SU-DHL-6 (cell line): ENCODE data around the gene CORT.

Experiments
- H2AFZ ChIP-seq: fragments of 200-600 bp; sonication (generic); 2 replicates; pipeline ENCODE4 v1.6.1; 2014; ENCODE audit warnings: low read depth, mild to moderate bottlenecking, moderate library complexity, mixed read lengths, antibody characterized with exemption, low read length; ENCODE audit not compliant: severe bottlenecking
- H3F3A ChIP-seq: fragments of 200-600 bp; shearing (Covaris generic); 2 replicates; pipeline ENCODE4 v1.6.0; 2016; ENCODE audit warnings: antibody characterized with exemption, mild to moderate bottlenecking; ENCODE audit not compliant: insufficient read depth
- H3K27ac ChIP-seq: fragments of 200-600 bp; sonication (generic); 2 replicates; pipeline ENCODE4 v1.5.1; 2016; ENCODE audit warnings: low read depth, mild to moderate bottlenecking, low read length, moderate library complexity, mixed read lengths
- H3K27me3 ChIP-seq: fragments of 200-600 bp; sonication (generic), shearing (Covaris generic); 2 replicates; pipeline ENCODE4 v1.6.0; 2014; ENCODE audit warnings: mild to moderate bottlenecking, low read length
- H3K36me3 ChIP-seq: fragments of 200-600 bp; sonication (generic); 2 replicates; pipeline ENCODE4 v1.6.1; 2014; ENCODE audit warnings: mild to moderate bottlenecking, low read length, mixed read lengths
- H3K4me2 ChIP-seq: fragments of 300-600, 200-600 bp; shearing (Covaris generic), sonication (generic); 2 replicates; pipeline ENCODE4 v1.6.0; 2014; ENCODE audit warnings: low read length, low read depth, mild to moderate bottlenecking; ENCODE audit not compliant: poor library complexity, severe bottlenecking
- H3K4me3 ChIP-seq: fragments of 200-600 bp; sonication (generic); 2 replicates; pipeline ENCODE4 v1.5.1; 2014; ENCODE audit warnings: antibody characterized with exemption, low read length, mild to moderate bottlenecking, mixed read lengths; ENCODE audit not compliant: insufficient read depth, poor library complexity, severe bottlenecking
- H3K79me2 ChIP-seq: fragments of 200-600 bp; sonication (generic); 2 replicates; pipeline ENCODE4 v1.6.1; 2014; ENCODE audit warnings: mild to moderate bottlenecking, low read length, moderate library complexity; ENCODE audit not compliant: insufficient read depth
- H3K9ac ChIP-seq: fragments of 200-600 bp; sonication (generic); 2 replicates; pipeline ENCODE4 v1.7.0; 2014; ENCODE audit warnings: mild to moderate bottlenecking, low read length
- H3K9me2 ChIP-seq: fragments of 200-600 bp; sonication (generic); replicated peaks from 2 replicates; pipeline ENCODE4 v1.6.1; 2014; ENCODE audit warnings: low read length; ENCODE audit not compliant: insufficient read depth
- H3K9me3 ChIP-seq: fragments of 200-600 bp; sonication (generic); 2 replicates; pipeline ENCODE4 v1.6.1; 2014; ENCODE audit warnings: low read length, mixed read lengths; ENCODE audit not compliant: insufficient read depth
- H4K20me1 ChIP-seq: fragments of 200-600 bp; sonication (generic); 2 replicates; pipeline ENCODE4 v1.6.1; 2014; ENCODE audit warnings: low read depth, mild to moderate bottlenecking, antibody characterized with exemption, low read length, moderate library complexity, mixed read lengths
- CTCF ChIP-seq: fragments of 200-600 bp; sonication (generic); IDR thresholded peaks from one replicate; pipeline ENCODE4 v1.5.1; 2017; ENCODE audit warnings: antibody characterized with exemption, mild to moderate bottlenecking, low read length, moderate library complexity; ENCODE audit not compliant: insufficient read depth, poor library complexity, severe bottlenecking
- EZH2phosphoT487 ChIP-seq: fragments of 200-600 bp; sonication (generic), shearing (Covaris generic); conservative IDR thresholded peaks from 2 replicates; pipeline ENCODE4 v1.6.1; 2018; ENCODE audit warnings: mild to moderate bottlenecking, antibody characterized with exemption, low read length, moderate library complexity, mixed read lengths

Gene CORT

GRCh38 chr1:10429868-10430215, 20.0 kb upstream of the CORT start:
- H3K9ac ChIP-seq: peak overlapping the region; percentile 88
- no peak for TF ChIP-seq CTCF
- no peak for TF ChIP-seq EZH2phosphoT487
- peak overlapping the region; percentile 95 for H3K4me2 ChIP-seq
- peak overlapping the region; percentile 83; the same call in 1 of the 2 replicates for H3K27ac ChIP-seq
- peak overlapping the region; percentile 96 for H2AFZ ChIP-seq
- H3K27me3 ChIP-seq: no peaks in the 10 kb centered on the region
- H3K79me2 ChIP-seq: no peaks in the 10 kb centered on the region
- H3K36me3 ChIP-seq: no peaks in the 10 kb centered on the region
- H4K20me1 ChIP-seq: no peaks in the 10 kb centered on the region
- peak overlapping the region; percentile 90 for H3K4me3 ChIP-seq
- no peaks in the 10 kb centered on the region for H3K9me2 ChIP-seq
- H3K9me3 ChIP-seq: no peaks in the 10 kb centered on the region
- no peaks in the 10 kb centered on the region for H3F3A ChIP-seq

- Histone ChIP-seq H3K27ac (peak within 1 kb of the TSS; percentile 83), H3K79me2 (no peaks in the 10 kb centered on the region), H3K36me3 (no peaks in the 10 kb centered on the region), H3K9ac (peak within 1 kb of the TSS; percentile 88), H2AFZ (peak within 1 kb of the TSS; percentile 96), H3K27me3 (no peaks in the 10 kb centered on the region), H3K9me2 (no peaks in the 10 kb centered on the region), H3K4me2 (peak within 1 kb of the TSS; percentile 95), H3F3A (no peaks in the 10 kb centered on the region), H3K4me3 (peak within 1 kb of the TSS; percentile 90), H3K9me3 (no peaks in the 10 kb centered on the region), H4K20me1 (no peaks in the 10 kb centered on the region)
- TF ChIP-seq CTCF (peak; percentile 74), EZH2phosphoT487 (no peak)
These were observed 19.4 kb upstream of the CORT start, which contains the start of gene CENPS for GRCh38 chr1:10430216-10431069. Gene CENPS, plus strand, starts transcription at chr1:10430433. Its CDS starts 85 bp downstream, at chr1:10430518.

DNA sequence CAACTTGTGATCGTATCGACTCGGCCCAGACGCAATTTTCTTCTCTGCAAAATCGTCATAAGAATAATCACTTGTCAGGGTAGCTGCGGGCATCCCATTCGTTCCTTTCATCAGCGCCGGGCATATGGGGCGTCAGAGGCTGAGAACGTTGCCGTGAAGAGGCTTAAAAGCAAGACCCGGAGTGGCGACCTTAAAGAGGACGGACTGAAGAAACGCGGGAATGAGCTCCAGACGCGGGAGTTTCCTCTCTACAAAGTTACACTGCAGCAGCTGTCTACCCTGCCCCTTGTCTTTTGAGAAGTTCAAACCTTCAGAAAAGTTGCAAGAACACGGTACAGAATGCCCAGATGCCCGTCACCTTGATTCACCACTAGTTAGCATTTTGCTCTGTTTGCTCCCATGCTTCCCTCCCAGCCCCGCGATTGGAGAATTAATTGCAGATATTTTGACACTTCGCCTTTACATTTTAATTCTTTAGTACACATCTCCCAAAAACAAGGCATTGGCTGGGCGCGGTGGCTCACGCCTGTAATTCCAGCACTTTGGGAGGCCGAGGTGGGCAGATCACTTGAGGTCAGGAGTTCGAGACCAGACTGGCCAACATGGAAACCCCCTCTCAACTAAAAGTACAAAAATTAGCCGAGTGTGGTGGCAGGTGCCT, 18.6 kb upstream of the CORT start:
- Histone ChIP-seq H3K36me3 (no peaks in the 10 kb centered on the region), H3K9ac (peak overlapping the region; percentile 88), H2AFZ (peak overlapping the region; percentile 96), H3K79me2 (no peaks in the 10 kb centered on the region), H3K27ac (no peak overlapping the region), H3K27me3 (no peaks in the 10 kb centered on the region), H4K20me1 (no peaks in the 10 kb centered on the region), H3K4me2 (peak overlapping the region; percentile 95), H3K9me2 (no peaks in the 10 kb centered on the region), H3K4me3 (peak overlapping the region; percentile 90), H3K9me3 (no peaks in the 10 kb centered on the region), H3F3A (no peaks in the 10 kb centered on the region)
- TF ChIP-seq CTCF: no peak
- no peak for TF ChIP-seq EZH2phosphoT487
